K562 (cell line): ENCODE results near the gene NIFK. TPM values are rescaled to one million over a fixed set of nuclear protein-coding genes. Genes with fewer than 3 reads are reported as not detected.
A peak's percentile ranks its signal among the peaks of the same experiment; 100 is the strongest.

ENCODE experiments used
- ARID1B ChIP-seq: fragments of 450-650 bp; IDR thresholded peaks from 2 replicates; pipeline ENCODE4 v1.6.1; 2016; ENCODE audit warnings: antibody characterized with exemption, mild to moderate bottlenecking, inconsistent platforms
- ATF1 ChIP-seq, 2 experiments: fragments of 450-650 bp in 1 of 2; IDR thresholded peaks; 2 replicates each; pipeline ENCODE4 v1.6.1; 2016; ENCODE audit warnings: missing compliant biosample characterization in 1 of 2, missing genetic modification characterization in 1 of 2
- CREBBP ChIP-seq: IDR thresholded peaks from one replicate; pipeline ENCODE4 v1.6.1; 2012; ENCODE audit warnings: low read depth, mild to moderate bottlenecking, control low read depth, inconsistent platforms, low read length
- CXXC5 ChIP-seq: fragments of 250-450 bp; sonication (Bioruptor Pico); IDR thresholded peaks from 2 replicates; pipeline ENCODE4 v1.8.0; 2022; ENCODE audit warnings: inconsistent platforms, mild to moderate bottlenecking, moderate library complexity
- DPF2 ChIP-seq: fragments of 450-650 bp; IDR thresholded peaks from 2 replicates; pipeline ENCODE4 v1.6.1; 2016
- EHMT2 ChIP-seq: fragments of 450-650 bp; IDR thresholded peaks from 2 replicates; pipeline ENCODE4 v1.6.1; 2018; ENCODE audit warnings: antibody characterized with exemption
- FOSL1 ChIP-seq: fragments of 200-800 bp; sonication (Bioruptor generic); conservative IDR thresholded peaks from 2 replicates; pipeline ENCODE4 v1.6.1; 2016; ENCODE audit warnings: missing genetic modification characterization, missing compliant biosample characterization
- GATAD2B ChIP-seq: fragments of 450-650 bp; IDR thresholded peaks from 2 replicates; pipeline ENCODE4 v1.6.1; 2017; ENCODE audit warnings: mild to moderate bottlenecking, borderline replicate concordance
- ILF3 ChIP-seq: fragments of 450-650 bp; IDR thresholded peaks from 2 replicates; pipeline ENCODE4 v1.6.1; 2018; ENCODE audit warnings: antibody characterized with exemption, mild to moderate bottlenecking, moderate library complexity, borderline replicate concordance
- KDM1A ChIP-seq, 2 experiments: fragments of 450-650 bp; IDR thresholded peaks; 2 replicates each; pipeline ENCODE4 v1.6.1; 2016; ENCODE audit warnings: mild to moderate bottlenecking in 2 of 2
- KLF10 ChIP-seq: fragments of 250-450 bp; sonication (Bioruptor Pico); IDR thresholded peaks from 2 replicates; pipeline ENCODE4 v1.6.1; 2021; ENCODE audit warnings: matching md5 sums
- MAFG ChIP-seq: fragments of 450-650 bp; conservative IDR thresholded peaks from 2 replicates; pipeline ENCODE4 v1.6.1; 2016; ENCODE audit warnings: missing genetic modification characterization, missing compliant biosample characterization
- MEF2A ChIP-seq: IDR thresholded peaks from 2 replicates; pipeline ENCODE4 v1.6.1; 2011; ENCODE audit warnings: low read depth, mild to moderate bottlenecking, low read length, moderate library complexity; ENCODE audit not compliant: control insufficient read depth
- PRMT5 ChIP-seq: sonication (generic); formaldehyde crosslinking; IDR thresholded peaks from 2 replicates; pipeline ENCODE4 v1.5.0; 2020; ENCODE audit warnings: missing genetic modification reagents
- RBBP5 ChIP-seq: fragments of 200-600 bp; sonication (generic); IDR thresholded peaks from 2 replicates; pipeline ENCODE4 v1.6.1; 2012; ENCODE audit warnings: borderline replicate concordance, mild to moderate bottlenecking, low read length, control low read depth, inconsistent platforms; ENCODE audit not compliant: insufficient read depth, poor library complexity, severe bottlenecking
- RFX5 ChIP-seq: IDR thresholded peaks from 2 replicates; pipeline ENCODE4 v1.6.1; 2011; ENCODE audit warnings: low read depth, mild to moderate bottlenecking, improper control_type of control experiment, low read length
- SMAD2 ChIP-seq: fragments of 150-350 bp; IDR thresholded peaks from 2 replicates; pipeline ENCODE4 v1.6.1; 2014; ENCODE audit warnings: low read depth, mild to moderate bottlenecking, low read length
- SRSF7 ChIP-seq: fragments of 200-400 bp; formaldehyde crosslinking; optimal IDR thresholded peaks from 2 replicates; pipeline ENCODE3; 2017; ENCODE audit warnings: mild to moderate bottlenecking, low read depth, low read length
- TRIM28 ChIP-seq: fragments of 450-650 bp; IDR thresholded peaks from 2 replicates; pipeline ENCODE4 v1.6.1; 2017
- ZKSCAN1 ChIP-seq: fragments of 150-350 bp; IDR thresholded peaks from 2 replicates; pipeline ENCODE4 v1.6.1; 2016; ENCODE audit warnings: low read depth, low read length
- polyA plus RNA-seq, 8 experiments: library from polyadenylated mRNA; depleted of rRNA in 4 of 8; stranded (reverse) in 5 of 8; unstranded in 3 of 8; fragments of >200 nt; fragmentation: Nextera tagmentation in 2 of 8; fragmentation: Illumina TruSeq in 1 of 8; extraction: Ambion mirVana in 2 of 8; extraction: Trizol in 1 of 8; gene quantifications; 2 replicates each; pipeline versions ENCODE4 v1.2.1 to v1.2.3, GENCODE V29; 2011 to 2014; ENCODE audit warnings: inconsistent platforms in 1 of 8, missing spikeins in 1 of 8
- total RNA-seq, 7 experiments: library from RNA; depleted of rRNA in 6 of 7; stranded (reverse); fragments of >200 nt in 6 of 7; fragmentation: Illumina TruSeq in 2 of 7; extraction: Trizol in 2 of 7; gene quantifications; 2 replicates each; pipeline versions ENCODE4 v1.2.1 to v1.2.3, GENCODE V29; 2011 to 2021; ENCODE audit warnings: low replicate concordance in 1 of 7
- TF ChIP-seq, protein P1 (sequence below): sonication (generic); formaldehyde crosslinking; IDR thresholded peaks from 2 replicates; pipeline ENCODE4 v1.8.0; 2022; ENCODE audit warnings: mild to moderate bottlenecking, missing genetic modification reagents
- TF ChIP-seq, protein P2 (sequence below): fragments of 450-650 bp; IDR thresholded peaks from 2 replicates; pipeline ENCODE4 v1.6.1; 2016; ENCODE audit warnings: low read depth

Gene NIFK
- total and polyA plus RNA-seq, 9 of the 15 experiments (the other 6 are each of a cell fraction or from before 2014, with no cell fraction given), result 60.2 to 426 (median 183) TPM

DNA sequence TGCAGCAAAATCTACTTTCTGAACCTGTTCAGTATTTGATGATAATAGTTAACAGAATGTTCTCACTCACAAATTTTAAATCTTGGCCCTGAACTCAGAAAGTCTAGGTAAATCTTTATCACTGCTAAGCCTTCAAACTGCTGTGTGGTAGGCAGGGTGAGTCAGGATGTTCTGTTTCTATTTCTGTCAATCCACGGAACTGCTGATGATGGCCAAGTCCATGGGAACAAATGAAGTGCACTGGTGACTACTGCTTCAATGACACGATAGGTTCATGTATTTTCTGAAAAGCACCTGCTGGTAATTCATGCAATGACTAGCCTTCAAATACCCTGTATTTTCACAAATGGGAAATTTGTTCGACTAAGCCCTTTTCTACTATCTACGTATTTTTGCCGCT is 14.2 kb downstream of the NIFK start (continued):
- TF ChIP-seq CREBBP, result no peak
- no peak for TF ChIP-seq RFX5
- TF ChIP-seq EHMT2, result 0 out of 2 replicates have a peak, but pooled peaks have one; percentile 22
- TF ChIP-seq CXXC5 (CRISPR knock-in tag), result 0 out of 2 replicates have a peak, but pooled peaks have one; percentile 27
- peak; percentile 50 for TF ChIP-seq ARID1B
- no peak for TF ChIP-seq PRMT5
- no peak for TF ChIP-seq KLF10
- TF ChIP-seq FOSL1 (tag), result peak; percentile 50
- TF ChIP-seq RBBP5, result no peak
- TF ChIP-seq KDM1A (IDR thresholded peaks at IDR 0.05), result peak in 1 of 2 experiments; percentile 66; a peak in 2 of 4 replicates
- no peak for TF ChIP-seq SMAD2
- no peak for TF ChIP-seq ILF3
- no peak for TF ChIP-seq TRIM28
- peak; percentile 42; the same call in 1 of the 2 replicates for TF ChIP-seq DPF2
- TF ChIP-seq ATF1 (CRISPR knock-in tag; IDR thresholded peaks at IDR 0.05), result no peak
- TF ChIP-seq ATF1 (tag; IDR thresholded peaks at IDR 0.05), result no peak
- TF ChIP-seq MEF2A, result peak; percentile 88
- TF ChIP-seq, protein P1, sequence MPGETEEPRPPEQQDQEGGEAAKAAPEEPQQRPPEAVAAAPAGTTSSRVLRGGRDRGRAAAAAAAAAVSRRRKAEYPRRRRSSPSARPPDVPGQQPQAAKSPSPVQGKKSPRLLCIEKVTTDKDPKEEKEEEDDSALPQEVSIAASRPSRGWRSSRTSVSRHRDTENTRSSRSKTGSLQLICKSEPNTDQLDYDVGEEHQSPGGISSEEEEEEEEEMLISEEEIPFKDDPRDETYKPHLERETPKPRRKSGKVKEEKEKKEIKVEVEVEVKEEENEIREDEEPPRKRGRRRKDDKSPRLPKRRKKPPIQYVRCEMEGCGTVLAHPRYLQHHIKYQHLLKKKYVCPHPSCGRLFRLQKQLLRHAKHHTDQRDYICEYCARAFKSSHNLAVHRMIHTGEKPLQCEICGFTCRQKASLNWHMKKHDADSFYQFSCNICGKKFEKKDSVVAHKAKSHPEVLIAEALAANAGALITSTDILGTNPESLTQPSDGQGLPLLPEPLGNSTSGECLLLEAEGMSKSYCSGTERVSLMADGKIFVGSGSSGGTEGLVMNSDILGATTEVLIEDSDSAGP (CRISPR knock-in tag), result no peak
- TF ChIP-seq, protein P2, sequence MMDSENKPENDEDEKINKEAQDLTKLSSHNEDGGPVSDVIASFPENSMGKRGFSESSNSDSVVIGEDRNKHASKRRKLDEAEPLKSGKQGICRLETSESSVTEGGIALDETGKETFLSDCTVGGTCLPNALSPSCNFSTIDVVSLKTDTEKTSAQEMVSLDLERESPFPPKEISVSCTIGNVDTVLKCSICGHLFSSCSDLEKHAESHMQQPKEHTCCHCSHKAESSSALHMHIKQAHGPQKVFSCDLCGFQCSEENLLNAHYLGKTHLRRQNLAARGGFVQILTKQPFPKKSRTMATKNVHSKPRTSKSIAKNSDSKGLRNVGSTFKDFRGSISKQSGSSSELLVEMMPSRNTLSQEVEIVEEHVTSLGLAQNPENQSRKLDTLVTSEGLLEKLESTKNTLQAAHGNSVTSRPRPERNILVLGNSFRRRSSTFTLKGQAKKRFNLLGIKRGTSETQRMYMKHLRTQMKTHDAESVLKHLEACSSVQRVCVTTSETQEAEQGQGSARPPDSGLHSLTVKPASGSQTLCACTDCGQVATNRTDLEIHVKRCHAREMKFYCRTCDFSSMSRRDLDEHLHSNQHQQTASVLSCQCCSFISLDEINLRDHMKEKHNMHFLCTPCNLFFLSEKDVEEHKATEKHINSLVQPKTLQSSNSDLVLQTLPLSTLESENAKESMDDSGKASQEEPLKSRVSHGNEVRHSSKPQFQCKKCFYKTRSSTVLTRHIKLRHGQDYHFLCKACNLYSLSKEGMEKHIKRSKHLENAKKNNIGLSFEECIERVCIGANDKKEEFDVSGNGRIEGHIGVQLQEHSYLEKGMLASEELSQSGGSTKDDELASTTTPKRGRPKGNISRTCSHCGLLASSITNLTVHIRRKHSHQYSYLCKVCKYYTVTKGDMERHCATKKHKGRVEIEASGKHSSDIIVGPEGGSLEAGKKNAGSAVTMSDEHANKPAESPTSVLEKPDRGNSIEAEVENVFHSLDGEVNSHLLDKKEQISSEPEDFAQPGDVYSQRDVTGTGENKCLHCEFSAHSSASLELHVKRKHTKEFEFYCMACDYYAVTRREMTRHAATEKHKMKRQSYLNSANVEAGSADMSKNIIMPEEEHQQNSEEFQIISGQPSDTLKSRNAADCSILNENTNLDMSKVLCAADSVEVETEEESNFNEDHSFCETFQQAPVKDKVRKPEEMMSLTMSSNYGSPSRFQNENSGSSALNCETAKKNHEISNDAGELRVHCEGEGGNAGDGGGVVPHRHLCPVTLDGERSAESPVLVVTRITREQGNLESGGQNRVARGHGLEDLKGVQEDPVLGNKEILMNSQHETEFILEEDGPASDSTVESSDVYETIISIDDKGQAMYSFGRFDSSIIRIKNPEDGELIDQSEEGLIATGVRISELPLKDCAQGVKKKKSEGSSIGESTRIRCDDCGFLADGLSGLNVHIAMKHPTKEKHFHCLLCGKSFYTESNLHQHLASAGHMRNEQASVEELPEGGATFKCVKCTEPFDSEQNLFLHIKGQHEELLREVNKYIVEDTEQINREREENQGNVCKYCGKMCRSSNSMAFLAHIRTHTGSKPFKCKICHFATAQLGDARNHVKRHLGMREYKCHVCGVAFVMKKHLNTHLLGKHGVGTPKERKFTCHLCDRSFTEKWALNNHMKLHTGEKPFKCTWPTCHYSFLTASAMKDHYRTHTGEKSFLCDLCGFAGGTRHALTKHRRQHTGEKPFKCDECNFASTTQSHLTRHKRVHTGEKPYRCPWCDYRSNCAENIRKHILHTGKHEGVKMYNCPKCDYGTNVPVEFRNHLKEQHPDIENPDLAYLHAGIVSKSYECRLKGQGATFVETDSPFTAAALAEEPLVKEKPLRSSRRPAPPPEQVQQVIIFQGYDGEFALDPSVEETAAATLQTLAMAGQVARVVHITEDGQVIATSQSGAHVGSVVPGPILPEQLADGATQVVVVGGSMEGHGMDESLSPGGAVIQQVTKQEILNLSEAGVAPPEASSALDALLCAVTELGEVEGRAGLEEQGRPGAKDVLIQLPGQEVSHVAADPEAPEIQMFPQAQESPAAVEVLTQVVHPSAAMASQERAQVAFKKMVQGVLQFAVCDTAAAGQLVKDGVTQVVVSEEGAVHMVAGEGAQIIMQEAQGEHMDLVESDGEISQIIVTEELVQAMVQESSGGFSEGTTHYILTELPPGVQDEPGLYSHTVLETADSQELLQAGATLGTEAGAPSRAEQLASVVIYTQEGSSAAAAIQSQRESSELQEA, result no peak
- TF ChIP-seq ZKSCAN1, result no peak
- no peak for TF ChIP-seq GATAD2B
- TF ChIP-seq SRSF7, result no peak
- 0 out of 2 replicates have a peak, but pooled peaks have one; percentile 4 for TF ChIP-seq MAFG (tag)
